Measurements from ENCODE around the gene PXDN.

Gene PXDN

DNA sequence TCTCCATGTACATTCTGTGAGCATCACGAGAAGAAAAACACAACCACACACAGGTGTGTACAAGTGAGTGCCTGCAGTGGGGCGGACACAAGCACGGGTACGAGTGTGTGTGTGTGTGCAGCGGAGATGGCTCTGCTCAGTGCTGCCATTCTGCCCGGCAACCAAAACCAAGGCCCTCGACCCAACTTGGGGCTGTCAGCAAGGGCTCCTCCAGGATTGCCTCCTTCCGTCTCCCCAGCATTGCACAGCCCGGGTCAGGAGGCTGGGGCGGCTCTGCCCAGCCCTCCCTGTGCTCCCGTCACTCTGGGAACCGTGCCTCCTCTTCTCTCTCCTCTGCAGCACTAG is 66.5 kb downstream of the PXDN start:
- Histone ChIP-seq H3K4me3 (ENCODE audit: extremely low read depth, insufficient read depth, low read length, poor library complexity, severe bottlenecking) (no peak overlapping the region), H3K4me1 (ENCODE audit: control insufficient read depth, insufficient read depth, low read length, poor library complexity, severe bottlenecking) (no peaks in the 10 kb centered on the region), H3K27ac (ENCODE audit: low read depth, low read length, severe bottlenecking) (no peak overlapping the region), H3K9me3 (ENCODE audit: control insufficient read depth, low read length) (no peaks in the 10 kb centered on the region), H3K36me3 (ENCODE audit: control insufficient read depth, insufficient read depth, low read length) (peaks cover 100% of the 10 kb centered on the region)
- WGBS, 2 experiments (ENCODE audit: insufficient coverage in 2 of 2) = 94 to 98% methylated on average over 11 to 12 of the region's 12 CpGs

DNA sequence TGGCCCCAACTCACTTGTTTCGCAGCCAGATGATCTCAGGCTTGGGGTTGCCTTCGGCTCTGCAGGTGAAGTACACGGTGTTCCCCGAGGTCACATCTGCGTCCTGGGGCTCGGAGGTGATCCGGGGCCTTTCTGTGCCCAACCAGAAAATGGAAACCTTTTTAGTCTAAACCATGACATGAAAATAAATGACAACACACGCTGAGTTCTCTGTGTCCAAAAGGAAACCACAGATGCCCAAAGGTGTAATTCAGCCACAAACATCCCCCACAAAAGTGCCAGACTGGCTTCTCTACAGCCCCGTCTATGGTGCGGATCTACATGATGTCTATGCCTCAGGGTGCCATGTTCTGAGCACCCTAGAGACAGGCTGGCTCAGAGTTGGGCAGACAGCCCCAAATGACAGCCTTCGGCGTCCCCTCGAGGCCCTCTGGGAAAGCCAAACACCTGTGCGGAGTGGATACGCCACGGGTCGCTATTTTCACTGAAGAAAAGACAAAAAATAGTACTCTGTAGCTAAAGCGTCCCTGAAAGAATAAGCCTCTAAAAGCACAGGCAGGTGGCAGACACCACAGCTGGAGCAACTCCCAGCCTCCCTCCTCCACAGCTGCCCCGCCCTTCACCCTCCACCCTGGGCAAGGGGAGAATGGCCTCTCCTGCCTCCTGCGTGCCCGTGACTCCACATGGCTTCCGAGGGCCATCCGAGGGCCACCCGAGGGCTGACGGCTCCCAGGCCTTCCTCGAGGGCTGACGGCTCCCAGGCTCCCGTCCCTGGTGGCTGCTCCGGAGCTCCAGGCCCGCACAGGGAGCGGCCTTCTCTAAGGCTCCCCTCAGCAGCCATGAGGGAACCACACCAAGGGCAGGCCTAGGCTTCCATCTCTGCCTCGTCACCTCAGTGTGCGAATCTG is 67.1 kb downstream of the PXDN start:
- Histone ChIP-seq H3K9me3 (ENCODE audit: control insufficient read depth, low read length) (no peaks in the 10 kb centered on the region), H3K27ac (ENCODE audit: low read depth, low read length, severe bottlenecking) (no peak overlapping the region), H3K4me1 (ENCODE audit: control insufficient read depth, insufficient read depth, low read length, poor library complexity, severe bottlenecking) (no peaks in the 10 kb centered on the region), H3K36me3 (ENCODE audit: control insufficient read depth, insufficient read depth, low read length) (peaks cover 100% of the 10 kb centered on the region), H3K4me3 (ENCODE audit: extremely low read depth, insufficient read depth, low read length, poor library complexity, severe bottlenecking) (no peak overlapping the region)
- 95 to 97% methylated on average over 27 to 32 of the region's 33 CpGs for WGBS, 2 experiments (ENCODE audit: insufficient coverage in 2 of 2)

DNA sequence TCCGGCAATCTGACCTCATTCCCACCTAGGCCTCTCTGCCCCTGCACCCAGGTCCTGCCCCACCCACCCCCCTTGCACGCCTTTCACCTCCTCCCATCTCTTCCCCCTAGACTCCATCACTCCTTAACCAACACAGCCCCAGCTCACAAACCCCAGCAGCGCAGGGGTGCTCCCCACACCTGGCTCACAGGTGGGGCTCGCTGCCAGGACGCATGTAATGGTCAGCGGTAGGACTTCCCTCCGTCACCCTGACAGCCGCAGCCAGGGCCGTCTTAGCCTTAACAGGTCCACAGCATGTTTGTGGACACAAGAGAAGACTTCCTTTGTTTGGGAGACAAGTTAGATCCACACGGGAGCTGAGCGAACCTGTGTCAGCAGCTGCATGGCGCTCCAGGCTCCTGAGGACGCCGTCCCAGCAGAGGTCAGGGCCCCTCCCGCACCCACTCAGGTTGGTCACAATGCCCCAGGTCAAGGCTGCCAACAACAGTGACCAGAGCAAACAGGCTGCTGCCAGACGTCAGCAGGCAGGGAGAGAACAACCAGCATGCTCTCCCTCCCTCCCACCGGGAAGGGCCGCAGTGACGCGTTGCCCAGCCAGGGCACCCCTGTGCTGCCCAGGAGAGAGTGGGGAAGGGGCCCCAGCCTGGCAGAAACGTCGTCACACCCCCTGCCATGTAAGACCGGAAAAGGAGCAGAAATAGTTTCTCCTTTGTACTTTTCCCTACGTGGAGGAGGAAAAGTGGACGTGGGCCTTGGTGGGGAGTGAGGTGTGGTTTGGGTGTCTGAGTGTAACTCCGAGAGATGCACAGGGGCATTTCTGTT is 68.0 kb downstream of the PXDN start:
- H3K4me1 ChIP-seq (ENCODE audit: control insufficient read depth, insufficient read depth, low read length, poor library complexity, severe bottlenecking) = no peaks in the 10 kb centered on the region
- peaks cover 100% of the 10 kb centered on the region for H3K36me3 ChIP-seq (ENCODE audit: control insufficient read depth, insufficient read depth, low read length)
- H3K4me3 ChIP-seq (ENCODE audit: extremely low read depth, insufficient read depth, low read length, poor library complexity, severe bottlenecking) = no peak overlapping the region
- H3K9me3 ChIP-seq (ENCODE audit: control insufficient read depth, low read length) = no peaks in the 10 kb centered on the region
- H3K27ac ChIP-seq (ENCODE audit: low read depth, low read length, severe bottlenecking) = no peak overlapping the region
- 95 to 98% methylated on average over 16 to 25 of the region's 26 CpGs for WGBS, 2 experiments (ENCODE audit: insufficient coverage in 2 of 2)

DNA sequence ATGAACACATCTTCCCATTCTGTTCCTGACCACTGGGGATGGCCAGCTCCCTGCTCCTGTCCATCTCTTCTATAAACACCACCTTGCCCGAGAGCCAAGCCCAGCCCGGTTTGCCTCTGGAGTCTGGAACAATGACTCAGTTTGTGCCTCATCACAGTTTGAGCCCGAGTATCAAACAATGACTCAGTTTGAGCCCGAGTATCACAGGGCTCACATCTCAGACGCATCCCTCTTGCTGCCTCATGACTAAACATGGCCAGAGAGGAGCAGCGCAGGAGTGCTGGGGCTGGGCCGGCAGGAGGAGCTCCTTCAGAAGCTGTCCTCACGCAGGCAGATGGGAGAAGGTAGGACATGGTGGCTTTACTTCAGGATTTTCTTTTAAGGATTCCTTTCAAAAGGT is 68.7 kb downstream of the PXDN start:
- peaks cover 98% of the 10 kb centered on the region for H3K36me3 ChIP-seq (ENCODE audit: control insufficient read depth, insufficient read depth, low read length)
- WGBS, 2 experiments (ENCODE audit: insufficient coverage in 2 of 2) = 82 to 94% methylated on average over 8 of the region's 8 CpGs

DNA sequence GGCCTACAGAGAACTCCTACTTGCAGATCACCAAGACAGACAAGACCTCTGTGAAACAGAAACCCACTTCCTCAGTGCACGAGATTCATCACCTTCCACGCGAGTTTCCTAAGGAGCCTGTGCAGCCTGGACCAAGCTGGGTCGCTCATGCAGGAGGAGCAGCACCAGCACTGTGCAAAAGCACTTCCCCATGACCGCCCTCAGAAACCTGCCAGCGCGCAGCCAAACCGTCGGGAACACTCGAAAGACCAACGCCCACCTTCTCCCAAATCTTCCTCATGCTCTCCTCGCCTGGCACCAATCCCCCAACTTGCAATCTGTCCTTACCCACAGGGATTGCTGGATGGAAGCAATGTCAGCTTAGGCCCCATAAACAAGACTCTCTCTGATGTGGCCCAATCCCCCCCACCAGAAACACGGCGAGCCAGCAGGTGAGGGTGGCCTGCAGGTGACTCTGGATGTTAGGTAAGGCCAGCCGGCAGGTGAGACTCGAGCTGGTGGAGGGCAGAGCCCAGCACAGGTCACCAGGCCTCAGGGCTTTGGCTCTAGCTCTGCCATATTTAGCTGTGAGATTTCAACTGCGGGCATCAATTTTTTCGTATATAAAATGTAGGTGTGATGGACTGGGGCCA is 69.4 kb downstream of the PXDN start:
- 94 to 98% methylated on average over 14 of the region's 18 CpGs for WGBS, 2 experiments (ENCODE audit: insufficient coverage in 2 of 2)
- Histone ChIP-seq H3K27ac (ENCODE audit: low read depth, low read length, severe bottlenecking) (no peak overlapping the region), H3K9me3 (ENCODE audit: control insufficient read depth, low read length) (no peaks in the 10 kb centered on the region), H3K4me1 (ENCODE audit: control insufficient read depth, insufficient read depth, low read length, poor library complexity, severe bottlenecking) (no peaks in the 10 kb centered on the region), H3K36me3 (ENCODE audit: control insufficient read depth, insufficient read depth, low read length) (peaks cover 97% of the 10 kb centered on the region), H3K4me3 (ENCODE audit: extremely low read depth, insufficient read depth, low read length, poor library complexity, severe bottlenecking) (no peak overlapping the region)

More for the DNA sequence above, 68.7 kb downstream of the PXDN start:
- H3K27ac ChIP-seq (ENCODE audit: low read depth, low read length, severe bottlenecking) = no peak overlapping the region
- H3K9me3 ChIP-seq (ENCODE audit: control insufficient read depth, low read length) = no peaks in the 10 kb centered on the region
- no peak overlapping the region for H3K4me3 ChIP-seq (ENCODE audit: extremely low read depth, insufficient read depth, low read length, poor library complexity, severe bottlenecking)
- no peaks in the 10 kb centered on the region for H3K4me1 ChIP-seq (ENCODE audit: control insufficient read depth, insufficient read depth, low read length, poor library complexity, severe bottlenecking)

DNA sequence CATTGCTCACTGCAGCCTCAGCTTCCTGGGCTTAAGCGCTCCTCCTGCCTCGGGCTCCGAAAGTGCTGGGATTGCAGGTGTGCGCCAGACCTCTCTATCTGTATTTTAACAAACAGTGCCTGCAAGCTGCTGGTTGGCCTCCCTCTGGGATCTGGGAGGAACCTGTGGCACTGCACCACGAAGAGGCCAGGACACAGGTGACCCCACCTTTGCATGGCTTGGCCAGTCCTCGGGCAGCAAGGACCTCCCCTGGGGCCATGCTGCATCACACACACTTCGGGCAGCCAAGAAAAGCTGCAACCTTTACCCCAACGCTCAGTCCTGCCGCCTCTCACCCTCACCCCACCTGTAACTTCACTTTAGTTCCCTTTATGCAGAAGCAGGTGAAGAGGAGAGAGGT is 70.0 kb downstream of the PXDN start:
- Histone ChIP-seq H3K36me3 (ENCODE audit: control insufficient read depth, insufficient read depth, low read length) (peaks cover 97% of the 10 kb centered on the region), H3K27ac (ENCODE audit: low read depth, low read length, severe bottlenecking) (no peak overlapping the region), H3K4me3 (ENCODE audit: extremely low read depth, insufficient read depth, low read length, poor library complexity, severe bottlenecking) (no peak overlapping the region), H3K4me1 (ENCODE audit: control insufficient read depth, insufficient read depth, low read length, poor library complexity, severe bottlenecking) (no peaks in the 10 kb centered on the region), H3K9me3 (ENCODE audit: control insufficient read depth, low read length) (no peaks in the 10 kb centered on the region)
- WGBS, 2 experiments (ENCODE audit: insufficient coverage in 2 of 2) = 90 to 94% methylated on average over 5 to 6 of the region's 9 CpGs

DNA sequence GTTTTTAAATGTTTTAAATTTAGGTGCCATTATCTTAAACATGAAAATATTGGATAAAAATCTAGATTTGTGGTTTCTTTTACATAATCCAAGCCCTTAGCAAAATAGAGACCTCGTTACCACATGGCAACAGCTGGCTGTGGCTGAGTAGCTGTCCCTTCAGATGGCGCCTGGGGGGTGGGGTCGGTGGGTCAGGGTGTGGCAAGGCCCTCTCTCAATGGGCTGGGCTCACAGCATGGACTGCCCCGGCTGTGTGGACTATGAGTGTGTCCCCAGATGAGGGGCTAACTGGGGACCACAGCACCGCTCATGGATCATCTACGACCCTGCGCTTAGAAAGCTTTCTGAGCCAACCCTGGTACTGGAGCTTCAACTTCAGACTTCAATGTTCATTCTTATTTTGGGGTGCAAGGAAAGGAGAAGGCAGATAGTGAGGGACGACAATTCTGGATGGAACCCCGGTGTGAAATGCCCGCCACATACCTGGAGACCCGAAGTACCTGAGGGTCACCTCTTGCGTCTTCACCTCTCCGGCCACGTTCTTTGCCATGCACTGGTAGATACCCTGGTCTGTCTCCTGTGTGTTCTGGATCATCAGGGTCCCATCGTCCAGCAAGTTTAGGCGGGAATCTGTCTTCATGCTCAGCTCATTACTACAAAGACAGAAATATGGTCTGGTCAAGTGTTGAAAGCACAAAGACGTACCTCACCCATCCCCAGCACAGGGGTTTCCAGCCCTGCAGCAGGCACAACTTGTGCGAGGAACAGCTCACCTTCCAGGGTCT is 71.0 kb downstream of the PXDN start:
- H3K27ac ChIP-seq (ENCODE audit: low read depth, low read length, severe bottlenecking) = no peak overlapping the region
- H3K4me1 ChIP-seq (ENCODE audit: control insufficient read depth, insufficient read depth, low read length, poor library complexity, severe bottlenecking) = no peaks in the 10 kb centered on the region
- peaks cover 95% of the 10 kb centered on the region for H3K36me3 ChIP-seq (ENCODE audit: control insufficient read depth, insufficient read depth, low read length)
- WGBS, 2 experiments (ENCODE audit: insufficient coverage in 2 of 2) = 94 to 96% methylated on average over 13 to 14 of the region's 18 CpGs
- H3K4me3 ChIP-seq (ENCODE audit: extremely low read depth, insufficient read depth, low read length, poor library complexity, severe bottlenecking) = no peak overlapping the region
- no peaks in the 10 kb centered on the region for H3K9me3 ChIP-seq (ENCODE audit: control insufficient read depth, low read length)

DNA sequence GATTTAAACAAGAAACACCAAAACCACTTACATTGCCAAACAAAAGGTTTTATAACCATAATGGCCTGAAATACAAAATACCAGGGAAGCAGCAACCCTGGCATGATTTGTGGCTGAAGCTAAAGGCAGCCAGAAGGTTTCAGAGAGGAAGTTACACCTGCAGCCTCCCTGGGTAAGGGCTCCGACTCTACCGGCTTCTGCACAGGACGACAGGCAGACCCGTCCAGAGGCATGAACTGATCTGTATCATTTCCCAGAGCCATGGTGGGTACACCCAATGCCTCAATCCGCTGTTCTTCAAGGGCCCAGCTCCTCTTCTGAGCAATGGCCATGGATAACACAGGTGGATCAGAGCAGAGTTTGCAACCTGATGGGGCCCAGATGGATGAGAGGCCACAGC is 71.6 kb downstream of the PXDN start:
- no peak overlapping the region for H3K27ac ChIP-seq (ENCODE audit: low read depth, low read length, severe bottlenecking)
- H3K4me1 ChIP-seq (ENCODE audit: control insufficient read depth, insufficient read depth, low read length, poor library complexity, severe bottlenecking) = no peaks in the 10 kb centered on the region
- peaks cover 89% of the 10 kb centered on the region for H3K36me3 ChIP-seq (ENCODE audit: control insufficient read depth, insufficient read depth, low read length)
- H3K4me3 ChIP-seq (ENCODE audit: extremely low read depth, insufficient read depth, low read length, poor library complexity, severe bottlenecking) = no peak overlapping the region
- no peaks in the 10 kb centered on the region for H3K9me3 ChIP-seq (ENCODE audit: control insufficient read depth, low read length)
- 88 to 90% methylated on average over 5 of the region's 5 CpGs for WGBS, 2 experiments (ENCODE audit: insufficient coverage in 2 of 2)

DNA sequence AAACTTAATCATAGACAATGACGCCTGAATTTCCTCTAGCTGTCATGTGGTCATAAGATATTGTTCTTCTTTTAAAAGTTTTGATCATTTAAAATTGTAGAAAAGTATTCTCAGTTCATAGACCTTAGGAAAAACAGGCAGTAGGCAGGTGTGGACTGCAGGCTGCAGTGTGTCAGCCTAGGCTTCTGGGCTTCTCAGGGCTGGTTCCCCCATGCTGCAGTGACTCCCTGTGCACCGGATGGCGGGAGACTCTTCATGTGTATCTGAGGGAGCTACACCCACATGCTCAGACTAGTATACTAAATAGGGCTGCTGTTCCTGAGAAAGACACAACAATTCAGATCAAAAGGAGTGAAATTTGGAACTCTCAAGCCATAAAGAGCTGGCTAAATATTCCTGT is 72.4 kb downstream of the PXDN start:
- Histone ChIP-seq H3K9me3 (ENCODE audit: control insufficient read depth, low read length) (no peaks in the 10 kb centered on the region), H3K36me3 (ENCODE audit: control insufficient read depth, insufficient read depth, low read length) (peaks cover 85% of the 10 kb centered on the region), H3K4me1 (ENCODE audit: control insufficient read depth, insufficient read depth, low read length, poor library complexity, severe bottlenecking) (no peaks in the 10 kb centered on the region), H3K27ac (ENCODE audit: low read depth, low read length, severe bottlenecking) (no peak overlapping the region), H3K4me3 (ENCODE audit: extremely low read depth, insufficient read depth, low read length, poor library complexity, severe bottlenecking) (no peak overlapping the region)
- 40 to 100% methylated on average over 1 of the region's 3 CpGs for WGBS, 2 experiments (ENCODE audit: insufficient coverage in 2 of 2)

DNA sequence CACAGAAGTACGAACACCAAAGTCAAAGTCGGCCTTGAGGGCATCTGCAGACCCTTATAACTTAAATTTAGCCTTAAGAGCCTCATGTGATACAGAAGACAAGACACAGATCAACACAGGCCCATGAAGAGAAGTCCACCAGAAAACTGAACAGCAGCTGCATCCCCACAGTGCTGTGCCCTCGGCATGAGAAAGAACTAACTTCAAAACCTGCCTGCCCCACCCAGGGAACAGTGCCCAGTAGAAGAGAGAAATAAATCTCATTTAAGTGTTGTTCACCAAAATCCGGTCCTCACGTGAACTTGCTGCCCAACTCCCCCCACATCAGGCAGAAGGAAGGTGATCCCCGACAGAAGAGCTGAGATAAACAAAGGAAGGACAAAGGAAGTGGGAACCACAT is 73.7 kb downstream of the PXDN start:
- 100% methylated on average over 1 of the region's 6 CpGs; no CpG with 5 or more reads in 1 of the 2 experiments for WGBS, 2 experiments (ENCODE audit: insufficient coverage in 2 of 2)
- Histone ChIP-seq H3K27ac (ENCODE audit: low read depth, low read length, severe bottlenecking) (no peak overlapping the region), H3K4me3 (ENCODE audit: extremely low read depth, insufficient read depth, low read length, poor library complexity, severe bottlenecking) (no peak overlapping the region), H3K4me1 (ENCODE audit: control insufficient read depth, insufficient read depth, low read length, poor library complexity, severe bottlenecking) (no peaks in the 10 kb centered on the region), H3K36me3 (ENCODE audit: control insufficient read depth, insufficient read depth, low read length) (peaks cover 85% of the 10 kb centered on the region), H3K9me3 (ENCODE audit: control insufficient read depth, low read length) (no peaks in the 10 kb centered on the region)
